ENCODE measurements around the gene ITPA. TPM values are rescaled to one million over a fixed set of nuclear protein-coding genes. Genes with fewer than 3 reads are reported as not detected.

Gene ITPA
- total RNA-seq: 10 to 100 TPM; 70.7 to 74.0 TPM

GRCh38 chr20:3209257-3209945 is at the start of gene ITPA:
ITPA (plus strand) TSS chr20:3209498; CDS start chr20:3209552, 54 bp downstream.
- DNase-seq: peak; percentile 69
- Mint-ChIP-seq H3K9me3 (no peaks in the 10 kb centered on the region), H3K4me3 (peak within 1 kb of the TSS; percentile 92), H3K4me1 (peaks cover 16% of the 10 kb centered on the region), H3K36me3 (peaks cover 12% of the 10 kb centered on the region), H3K27me3 (no peaks in the 10 kb centered on the region), H3K27ac (peak within 1 kb of the TSS; percentile 92)

- H3K4me3 Mint-ChIP-seq: peak overlapping the region; percentile 42
- H3K9me3 Mint-ChIP-seq: no peaks in the 10 kb centered on the region
- no peaks in the 10 kb centered on the region for H3K27me3 Mint-ChIP-seq
- H3K36me3 Mint-ChIP-seq: peaks cover 17% of the 10 kb centered on the region
- H3K4me1 Mint-ChIP-seq: peaks cover 35% of the 10 kb centered on the region
- DNase-seq: no peak
- H3K27ac Mint-ChIP-seq: no peak overlapping the region
These were observed 48.9 kb upstream of the ITPA start for GRCh38 chr20:3160418-3160817.

GRCh38 chr20:3161316-3162079 is 47.8 kb upstream of the ITPA start:
- Mint-ChIP-seq H3K4me1 (peaks cover 25% of the 10 kb centered on the region), H3K9me3 (no peaks in the 10 kb centered on the region), H3K36me3 (peaks cover 12% of the 10 kb centered on the region), H3K4me3 (no peak overlapping the region), H3K27ac (no peak overlapping the region), H3K27me3 (no peaks in the 10 kb centered on the region)
- no peak for DNase-seq

GRCh38 chr20:3162080-3162611 is 47.2 kb upstream of the ITPA start:
- Mint-ChIP-seq H3K4me1 (peaks cover 19% of the 10 kb centered on the region), H3K9me3 (no peaks in the 10 kb centered on the region), H3K36me3 (peaks cover 6% of the 10 kb centered on the region), H3K27me3 (no peaks in the 10 kb centered on the region), H3K4me3 (no peak overlapping the region), H3K27ac (no peak overlapping the region)
- DNase-seq: no peak

- Mint-ChIP-seq H3K27ac (peak overlapping the region; percentile 16), H3K27me3 (peaks cover 6% of the 10 kb centered on the region), H3K36me3 (peaks cover 6% of the 10 kb centered on the region), H3K4me3 (no peak overlapping the region), H3K4me1 (peaks cover 11% of the 10 kb centered on the region), H3K9me3 (no peaks in the 10 kb centered on the region)
- no peak for DNase-seq
These were observed 45.9 kb upstream of the ITPA start for GRCh38 chr20:3163099-3164042.

- peaks cover 9% of the 10 kb centered on the region for H3K4me1 Mint-ChIP-seq
- H3K27me3 Mint-ChIP-seq: peaks cover 14% of the 10 kb centered on the region
- DNase-seq: no peak
- no peak overlapping the region for H3K27ac Mint-ChIP-seq
- H3K9me3 Mint-ChIP-seq: no peaks in the 10 kb centered on the region
- peaks cover 2% of the 10 kb centered on the region for H3K36me3 Mint-ChIP-seq
- H3K4me3 Mint-ChIP-seq: no peak overlapping the region
These were observed 45.1 kb upstream of the ITPA start for GRCh38 chr20:3164043-3164762.

- Mint-ChIP-seq H3K4me3 (peak overlapping the region; percentile 10), H3K36me3 (no peaks in the 10 kb centered on the region), H3K27ac (no peak overlapping the region), H3K27me3 (peaks cover 14% of the 10 kb centered on the region), H3K4me1 (peaks cover 7% of the 10 kb centered on the region), H3K9me3 (no peaks in the 10 kb centered on the region)
- DNase-seq: no peak
These were observed 44.4 kb upstream of the ITPA start for GRCh38 chr20:3164763-3165410.

- peaks cover 17% of the 10 kb centered on the region for H3K27me3 Mint-ChIP-seq
- no peaks in the 10 kb centered on the region for H3K36me3 Mint-ChIP-seq
- H3K4me3 Mint-ChIP-seq: no peak overlapping the region
- no peak for DNase-seq
- no peaks in the 10 kb centered on the region for H3K9me3 Mint-ChIP-seq
- peaks cover 6% of the 10 kb centered on the region for H3K4me1 Mint-ChIP-seq
- no peak overlapping the region for H3K27ac Mint-ChIP-seq
These were observed 43.6 kb upstream of the ITPA start for GRCh38 chr20:3165473-3166337.

GRCh38 chr20:3166338-3166912 is 42.9 kb upstream of the ITPA start:
- Mint-ChIP-seq H3K4me3 (no peak overlapping the region), H3K36me3 (no peaks in the 10 kb centered on the region)

GRCh38 chr20:3166913-3167342 is 42.4 kb upstream of the ITPA start:
- peaks cover 6% of the 10 kb centered on the region for H3K4me1 Mint-ChIP-seq
- peaks cover 17% of the 10 kb centered on the region for H3K27me3 Mint-ChIP-seq
- H3K36me3 Mint-ChIP-seq: no peaks in the 10 kb centered on the region
- no peak overlapping the region for H3K4me3 Mint-ChIP-seq
- no peak for DNase-seq
- H3K9me3 Mint-ChIP-seq: no peaks in the 10 kb centered on the region
- no peak overlapping the region for H3K27ac Mint-ChIP-seq

More at GRCh38 chr20:3166338-3166912, 42.9 kb upstream of the ITPA start:
- no peak for DNase-seq
- Mint-ChIP-seq H3K4me1 (peaks cover 6% of the 10 kb centered on the region), H3K27ac (no peak overlapping the region), H3K9me3 (no peaks in the 10 kb centered on the region), H3K27me3 (peaks cover 17% of the 10 kb centered on the region)

- Mint-ChIP-seq H3K4me1 (peaks cover 10% of the 10 kb centered on the region), H3K27me3 (peaks cover 17% of the 10 kb centered on the region), H3K36me3 (no peaks in the 10 kb centered on the region), H3K9me3 (no peaks in the 10 kb centered on the region), H3K27ac (no peak overlapping the region), H3K4me3 (no peak overlapping the region)
- no peak for DNase-seq
These were observed 41.6 kb upstream of the ITPA start for GRCh38 chr20:3167738-3168078.

- H3K36me3 Mint-ChIP-seq: no peaks in the 10 kb centered on the region
- no peak overlapping the region for H3K4me3 Mint-ChIP-seq
- no peak overlapping the region for H3K27ac Mint-ChIP-seq
- no peak for DNase-seq
- peaks cover 17% of the 10 kb centered on the region for H3K27me3 Mint-ChIP-seq
- peaks cover 11% of the 10 kb centered on the region for H3K4me1 Mint-ChIP-seq
- H3K9me3 Mint-ChIP-seq: no peaks in the 10 kb centered on the region
These were observed 41.0 kb upstream of the ITPA start for GRCh38 chr20:3168079-3168828.

Data from activated naive CD8-positive, alpha-beta T cell treated with anti-CD3 and anti-CD28 coated beads for 36 hours (primary cell).